Inflammatory macrophage (primary cell): Measurements from ENCODE around the gene FRYL.
"Not testable (repeated sequence)": the region's sequence is repeated elsewhere in the genome, so short reads cannot be mapped to it uniquely, and the experiment has no call there.

Experiments
- DNase-seq, 2 donors: peaks; one replicate each; pipeline ENCODE4 v3.0.0-alpha.2; 2020 to 2022

Gene FRYL

GRCh38 chr4:48653217-48654014 is 126.7 kb downstream of the FRYL start:
- no peak for DNase-seq

- DNase-seq: no peak
Measured at GRCh38 chr4:48651914-48652313, 128.2 kb downstream of the FRYL start.

- DNase-seq: no peak
Measured at GRCh38 chr4:48649505-48649904, 130.6 kb downstream of the FRYL start.

- DNase-seq: no peak
Measured at GRCh38 chr4:48645225-48645794, 134.8 kb downstream of the FRYL start.

GRCh38 chr4:48642421-48643374 is 137.4 kb downstream of the FRYL start:
- no peak for DNase-seq

- no peak for DNase-seq
Measured at GRCh38 chr4:48641401-48641800, 138.7 kb downstream of the FRYL start.

- DNase-seq: no peak
Measured at GRCh38 chr4:48640699-48641098, 139.4 kb downstream of the FRYL start.

GRCh38 chr4:48640225-48640624 is 139.9 kb downstream of the FRYL start:
- DNase-seq: no peak

GRCh38 chr4:48639807-48640206 is 140.3 kb downstream of the FRYL start:
- DNase-seq: no peak

- DNase-seq: not testable (repeated sequence)
Measured at GRCh38 chr4:48638586-48638985, 141.5 kb downstream of the FRYL start.

GRCh38 chr4:48636911-48637310 is 143.2 kb downstream of the FRYL start:
- peak; percentile 47 to 49 for DNase-seq

- DNase-seq: no peak
Measured at GRCh38 chr4:48635980-48636379, 144.1 kb downstream of the FRYL start.

- no peak for DNase-seq
Measured at GRCh38 chr4:48635310-48635709, 144.8 kb downstream of the FRYL start.

- no peak for DNase-seq
Measured at GRCh38 chr4:48634688-48635308, 145.3 kb downstream of the FRYL start.

GRCh38 chr4:48633657-48634056 is 146.4 kb downstream of the FRYL start:
- no peak for DNase-seq

- no peak for DNase-seq
Measured at GRCh38 chr4:48629458-48629857, 150.6 kb downstream of the FRYL start.

GRCh38 chr4:48623182-48623780 is 156.8 kb downstream of the FRYL start:
- DNase-seq: no peak

GRCh38 chr4:48620831-48621230 is 159.2 kb downstream of the FRYL start:
- no peak for DNase-seq

GRCh38 chr4:48620093-48620492 is 160.0 kb downstream of the FRYL start:
- DNase-seq: no peak

GRCh38 chr4:48604527-48604926 is 175.6 kb downstream of the FRYL start:
- no peak for DNase-seq

- no peak for DNase-seq
Measured at GRCh38 chr4:48604041-48604440, 176.0 kb downstream of the FRYL start.

GRCh38 chr4:48603366-48604003 is 176.6 kb downstream of the FRYL start:
- no peak for DNase-seq
